CD14-positive monocyte (primary cell): ENCODE measurements around the gene NAB1. TPM values are rescaled to one million over a fixed set of nuclear protein-coding genes. Genes with fewer than 3 reads are reported as not detected.

Source experiments
- DNase-seq, 3 donors: peaks; one replicate each; pipeline ENCODE4 v3.0.0-alpha.2; 2011 to 2022
- H2AFZ ChIP-seq: 2 replicates; pipeline ENCODE4 v1.6.0; 2012; ENCODE audit warnings: mild to moderate bottlenecking, low read depth, low read length, inconsistent platforms; ENCODE audit not compliant: insufficient read depth, poor library complexity, severe bottlenecking
- H3K27ac ChIP-seq, 2 donors: 1 replicate in 1 of 2; 2 replicates in 1 of 2; pipeline ENCODE4 v1.5.1; 2012 to 2013; ENCODE audit warnings: low read length in 2 of 2, control low read depth in 1 of 2, inconsistent platforms in 1 of 2, low read depth in 1 of 2, mild to moderate bottlenecking in 1 of 2
- H3K27me3 ChIP-seq, 2 donors: one replicate each; pipeline versions ENCODE4 v1.6.0 to v1.6.1; 2011 to 2013; ENCODE audit warnings: low read length in 2 of 2; ENCODE audit not compliant: control insufficient read depth in 2 of 2, insufficient read depth in 2 of 2
- H3K36me3 ChIP-seq, 2 donors: replicated peaks in 1 of 2; 1 replicate in 1 of 2; 2 replicates in 1 of 2; pipeline versions ENCODE4 v1.5.1 to v1.6.1; 2012 to 2013; ENCODE audit warnings: low read length in 2 of 2, control low read depth in 1 of 2, inconsistent platforms in 1 of 2, mild to moderate bottlenecking in 1 of 2; ENCODE audit not compliant: insufficient read depth in 2 of 2, control insufficient read depth in 1 of 2
- H3K4me1 ChIP-seq, 2 donors: 1 replicate in 1 of 2; 2 replicates in 1 of 2; pipeline versions ENCODE4 v1.5.1 to v1.6.1; 2012 to 2013; ENCODE audit warnings: low read length in 2 of 2, control low read depth in 1 of 2, inconsistent platforms in 1 of 2, mild to moderate bottlenecking in 1 of 2, moderate library complexity in 1 of 2; ENCODE audit not compliant: insufficient read depth in 2 of 2, control insufficient read depth in 1 of 2
- H3K4me2 ChIP-seq: replicated peaks from 2 replicates; pipeline ENCODE3; 2012; ENCODE audit warnings: low read length, moderate library complexity, mild to moderate bottlenecking; ENCODE audit not compliant: poor library complexity, severe bottlenecking; ENCODE audit errors: extremely low read depth
- H3K4me3 ChIP-seq, 3 experiments: fragments of 200-600 bp in 1 of 3; sonication (generic) in 1 of 3; replicated peaks in 1 of 3; 1 replicate in 2 of 3; 2 replicates in 1 of 3; pipeline ENCODE4 v1.5.1; 2011 to 2013; ENCODE audit warnings: low read length in 3 of 3, mild to moderate bottlenecking in 3 of 3, control low read depth in 2 of 3, low read depth in 2 of 3, inconsistent platforms in 1 of 3, moderate library complexity in 1 of 3
- H3K79me2 ChIP-seq: 2 replicates; pipeline ENCODE4 v1.6.0; 2012; ENCODE audit warnings: mild to moderate bottlenecking, control low read depth, inconsistent platforms, low read length, moderate library complexity; ENCODE audit not compliant: insufficient read depth
- H3K9ac ChIP-seq: 2 replicates; pipeline ENCODE4 v1.6.0; 2017; ENCODE audit warnings: low read length, mild to moderate bottlenecking; ENCODE audit not compliant: insufficient read depth, poor library complexity, severe bottlenecking
- H3K9me3 ChIP-seq, 2 donors: replicated peaks in 1 of 2; 1 replicate in 1 of 2; 2 replicates in 1 of 2; pipeline versions ENCODE4 v1.5.1 to v1.6.1; 2012 to 2013; ENCODE audit warnings: low read length in 2 of 2, control low read depth in 1 of 2; ENCODE audit not compliant: control insufficient read depth in 1 of 2, insufficient read depth in 1 of 2
- H4K20me1 ChIP-seq: 2 replicates; pipeline ENCODE4 v1.6.0; 2012; ENCODE audit warnings: mild to moderate bottlenecking, low read length, control low read depth, moderate library complexity; ENCODE audit not compliant: insufficient read depth
- H3K27ac Mint-ChIP-seq, 7 donors: one replicate each; pipeline ENCODE4 v1.8.0; 2020; ENCODE audit warnings: mild to moderate bottlenecking in 7 of 7, mixed read lengths in 7 of 7, moderate library complexity in 6 of 7, inconsistent platforms in 2 of 7
- H3K27me3 Mint-ChIP-seq, 3 donors: one replicate each; pipeline ENCODE4 v1.8.0; 2021 to 2022; ENCODE audit warnings: low read depth in 3 of 3, mild to moderate bottlenecking in 3 of 3, mixed read lengths in 3 of 3, moderate library complexity in 3 of 3, inconsistent platforms in 1 of 3
- H3K36me3 Mint-ChIP-seq, 2 donors: one replicate each; pipeline ENCODE4 v1.8.0; 2020; ENCODE audit warnings: mixed read lengths in 2 of 2, inconsistent platforms in 1 of 2, mild to moderate bottlenecking in 1 of 2
- H3K4me1 Mint-ChIP-seq: one replicate; pipeline ENCODE4 v1.8.0; 2020; ENCODE audit warnings: mild to moderate bottlenecking, mixed read lengths
- H3K4me3 Mint-ChIP-seq, 2 donors: one replicate each; pipeline ENCODE4 v1.8.0; 2020; ENCODE audit warnings: mild to moderate bottlenecking in 2 of 2, mixed read lengths in 2 of 2, moderate library complexity in 1 of 2
- H3K9me3 Mint-ChIP-seq, 7 donors: one replicate each; pipeline ENCODE4 v1.8.0; 2020 to 2022; ENCODE audit warnings: mixed read lengths in 7 of 7, mild to moderate bottlenecking in 6 of 7, moderate library complexity in 6 of 7, inconsistent platforms in 2 of 7
- CTCF ChIP-seq: fragments of 200-600 bp; IDR thresholded peaks from one replicate; pipeline ENCODE4 v1.8.0; 2022; ENCODE audit warnings: antibody characterized with exemption, mild to moderate bottlenecking
- WGBS: methylation state at CpG from one replicate; pipeline ENCODE4 v1.1.5; 2013; ENCODE audit warnings: missing lambda C conversion rate; ENCODE audit not compliant: insufficient coverage; 5-methylcytosine and 5-hydroxymethylcytosine counted together
- intact Hi-C, 2 donors: fragments of 100-400 bp; cut with micrococcal nuclease; formaldehyde crosslinking; loops; one replicate each; pipeline versions ENCODE4 v1.15.0 to v1.15.1; 2023
- polyA plus RNA-seq, 3 donors: library from polyadenylated mRNA; depleted of rRNA in 1 of 3; unstranded in 2 of 3; stranded (reverse) in 1 of 3; fragments of 300-500 nt in 2 of 3; fragments of >200 nt in 1 of 3; fragmentation: Illumina TruSeq in 2 of 3; gene quantifications; 1 replicate in 2 of 3; 2 replicates in 1 of 3; pipeline ENCODE4 v1.2.3, GENCODE V29; 2012 to 2021

The NAB1 gene
- polyA plus RNA-seq, 3 donors = 2.9 to 15.5 (median 3.1) TPM

GRCh38 chr2:190657474-190658255, 8.8 kb downstream of the NAB1 start:
- H3K27me3 Mint-ChIP-seq = peaks cover 0 to 1% (median 0%) of the 10 kb centered on the region in 3 donors
- no peak overlapping the region for H3K4me2 ChIP-seq
- H3K9ac ChIP-seq = no peak overlapping the region
- H3K4me1 Mint-ChIP-seq = peaks cover 15% of the 10 kb centered on the region
- H4K20me1 ChIP-seq = peaks cover 88% of the 10 kb centered on the region
- H3K4me3 Mint-ChIP-seq = no peak overlapping the region
- intact Hi-C loops = no loop called here
- H3K9me3 ChIP-seq = no peaks in the 10 kb centered on the region
- no peak overlapping the region for H2AFZ ChIP-seq
- no peak for TF ChIP-seq CTCF
- WGBS = 93% methylated on average over 3 of the region's 4 CpGs
- H3K79me2 ChIP-seq = peaks cover 96% of the 10 kb centered on the region
- H3K27ac ChIP-seq = peak overlapping the region in 1 of 2 donors; percentile 5
- peaks cover 19 to 29% of the 10 kb centered on the region in 2 donors for H3K36me3 ChIP-seq
- no peak for DNase-seq
- H3K36me3 Mint-ChIP-seq = peaks cover 23 to 26% of the 10 kb centered on the region in 2 donors
- no peaks in the 10 kb centered on the region for H3K27me3 ChIP-seq
- H3K4me3 ChIP-seq = no peak overlapping the region
- peaks cover 0 to 1% (median 0%) of the 10 kb centered on the region in 7 donors for H3K9me3 Mint-ChIP-seq
- H3K4me1 ChIP-seq = no peaks in the 10 kb centered on the region
- H3K27ac Mint-ChIP-seq = peak overlapping the region in 1 of 7 donors; percentile 55

GRCh38 chr2:190659553-190659952, 10.7 kb downstream of the NAB1 start:
- Mint-ChIP-seq H3K9me3 (peaks cover 0 to 3% (median 2%) of the 10 kb centered on the region in 7 donors), H3K4me1 (peaks cover 16% of the 10 kb centered on the region), H3K27ac (no peak overlapping the region), H3K36me3 (peaks cover 30 to 32% of the 10 kb centered on the region in 2 donors), H3K27me3 (peaks cover 0 to 1% (median 0%) of the 10 kb centered on the region in 3 donors), H3K4me3 (no peak overlapping the region)
- Histone ChIP-seq H3K27me3 (no peaks in the 10 kb centered on the region), H3K9ac (no peak overlapping the region), H3K4me3 (no peak overlapping the region), H3K79me2 (peaks cover 86% of the 10 kb centered on the region), H2AFZ (no peak overlapping the region), H4K20me1 (peaks cover 78% of the 10 kb centered on the region), H3K4me2 (no peak overlapping the region), H3K9me3 (peaks cover 0 to 3% of the 10 kb centered on the region in 2 donors), H3K27ac (no peak overlapping the region), H3K4me1 (no peaks in the 10 kb centered on the region), H3K36me3 (peaks cover 22 to 33% of the 10 kb centered on the region in 2 donors)
- no peak for DNase-seq
- 97% methylated on average over 8 of the region's 8 CpGs for WGBS
- no peak for TF ChIP-seq CTCF
- intact Hi-C loops = no loop called here
